NCI-H1105 treated with DMSO at 0.1 percent for 48 hours (cell line): Measurements from ENCODE around the gene CDH4.
"Not testable (repeated sequence)": the region's sequence is repeated elsewhere in the genome, so short reads cannot be mapped to it uniquely, and the experiment has no call there.

Experiments used
- DNase-seq: peaks from one replicate; lab custom pipeline; 2025; lab: John Stamatoyannopoulos, UW

Gene CDH4

DNA sequence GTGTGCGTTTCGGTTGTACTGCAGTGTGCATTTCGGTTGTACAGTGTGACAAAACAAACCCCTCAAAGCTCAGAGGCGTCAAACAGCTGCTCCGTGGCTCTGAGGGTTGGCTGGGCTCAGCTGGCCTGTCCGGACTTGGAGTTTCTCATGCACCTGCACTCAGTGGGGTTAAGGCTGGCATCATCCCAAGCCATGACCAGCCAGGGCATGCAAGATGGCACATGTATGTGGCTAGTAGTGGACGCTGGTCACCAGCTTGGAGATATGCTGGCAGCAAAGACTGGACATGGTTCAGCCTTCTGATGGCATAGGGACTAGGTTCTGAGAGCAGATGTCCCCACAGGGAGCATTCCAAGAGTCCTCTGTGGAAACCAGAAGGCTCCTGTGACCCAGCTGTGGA, 187.2 kb downstream of the CDH4 start:
- no peak for DNase-seq

- no peak for DNase-seq
Measured at GRCh38 chr20:61440548-61441055, 188.5 kb downstream of the CDH4 start.

DNA sequence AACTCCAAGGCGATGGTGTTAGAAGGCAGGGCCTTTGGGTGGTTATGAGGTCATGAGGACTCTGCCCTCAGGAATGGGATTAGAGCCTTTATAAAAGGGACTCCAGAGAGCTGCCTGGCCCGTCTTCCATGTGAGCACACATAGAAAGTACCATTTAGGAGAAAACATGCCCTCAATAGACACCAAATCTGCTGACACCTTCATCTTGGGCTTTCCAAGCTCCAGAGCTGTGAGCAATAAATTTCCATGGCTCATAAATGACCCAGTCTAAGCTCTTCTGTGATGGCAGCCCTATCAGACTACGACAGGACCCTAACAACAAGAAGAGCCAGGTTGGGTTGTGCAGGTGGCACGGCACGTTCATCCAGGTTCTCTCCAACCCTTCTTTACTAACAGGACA, 189.5 kb downstream of the CDH4 start:
- no peak for DNase-seq

- peak; percentile 50 for DNase-seq
Measured at GRCh38 chr20:61442075-61442670, 190.1 kb downstream of the CDH4 start.

GRCh38 chr20:61442718-61443117, 190.7 kb downstream of the CDH4 start:
- DNase-seq, result no peak

DNA sequence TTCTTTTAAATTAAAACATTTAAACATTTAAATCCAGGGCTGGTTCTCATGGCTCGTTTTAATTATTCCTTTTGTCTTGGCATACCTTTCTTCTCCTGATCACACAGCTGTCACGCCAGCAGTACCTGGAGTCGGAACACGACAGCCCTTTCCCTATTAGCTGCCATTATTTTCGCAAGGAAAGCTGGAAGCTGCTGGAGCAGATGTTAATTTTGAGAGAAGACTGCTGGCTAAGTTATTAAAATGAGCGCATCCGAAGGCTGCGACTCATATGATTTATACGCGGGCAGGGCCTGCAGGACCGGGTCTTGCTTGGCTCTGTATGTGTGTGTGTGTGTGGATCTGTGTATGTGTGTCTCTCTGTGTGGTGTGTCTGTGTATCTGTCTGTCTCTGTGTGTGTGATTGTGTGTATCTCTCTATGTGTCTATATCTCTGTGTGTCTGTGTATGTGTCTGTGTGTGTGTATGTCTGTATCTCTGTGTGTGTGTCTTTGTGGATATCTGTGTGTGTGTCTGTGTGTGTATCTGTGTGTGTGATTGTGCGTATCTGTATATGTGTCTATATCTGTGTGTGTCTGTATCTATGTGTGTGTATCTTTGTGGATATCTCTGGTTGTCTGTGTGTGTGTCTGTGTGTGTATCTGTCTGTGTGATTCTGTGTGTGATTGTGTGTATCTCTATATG, 191.5 kb downstream of the CDH4 start:
- DNase-seq, result peak; percentile 37

- DNase-seq, result no peak
Measured at GRCh38 chr20:61444637-61445036, 192.6 kb downstream of the CDH4 start.

DNA sequence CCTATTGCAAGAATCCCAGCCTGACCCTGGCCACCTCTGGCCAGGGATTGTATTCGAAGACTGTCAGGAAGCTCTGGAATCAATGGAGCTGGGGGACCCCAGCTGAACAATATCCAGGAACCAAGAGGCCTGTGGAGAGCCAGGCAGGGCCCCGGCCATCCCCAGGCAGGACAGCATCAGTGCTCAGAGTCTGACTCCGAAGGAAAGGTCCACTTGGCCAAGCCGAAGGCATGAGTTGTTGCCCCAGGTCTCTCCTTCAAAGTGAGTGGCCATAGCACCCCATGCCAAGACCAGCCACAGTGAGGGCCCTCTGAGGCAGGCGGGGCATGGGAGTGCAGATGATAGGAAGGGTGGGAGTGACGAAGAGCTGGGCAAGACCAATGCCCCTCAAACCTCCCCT, 193.1 kb downstream of the CDH4 start:
- DNase-seq, result no peak

- DNase-seq, result no peak
Measured at GRCh38 chr20:61445741-61446140, 193.7 kb downstream of the CDH4 start.

DNA sequence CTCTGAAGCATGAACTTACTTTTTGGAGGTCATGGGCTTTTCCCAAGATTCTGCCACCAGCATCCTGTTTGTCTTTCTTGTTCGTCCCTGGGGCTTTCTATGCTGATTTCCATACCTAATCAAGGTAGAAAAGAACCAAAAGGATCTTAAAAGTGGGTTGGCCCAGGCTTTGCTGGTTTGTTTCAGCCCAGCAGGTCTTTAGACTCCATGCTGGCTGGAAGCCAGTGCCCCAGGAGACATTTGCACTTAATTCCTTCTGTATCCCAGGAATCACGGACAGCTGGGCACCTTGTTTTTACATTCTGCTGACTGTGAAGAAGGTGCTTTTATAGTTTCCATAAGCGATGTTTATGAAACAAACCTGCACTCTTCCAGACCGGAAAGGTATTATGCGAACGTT, 195.9 kb downstream of the CDH4 start:
- DNase-seq, result peak; percentile 64

- no peak for DNase-seq
Measured at GRCh38 chr20:61448386-61448785, 196.3 kb downstream of the CDH4 start.

GRCh38 chr20:61449057-61449609, 197.1 kb downstream of the CDH4 start:
- peak; percentile 19 for DNase-seq

- no peak for DNase-seq
Measured at GRCh38 chr20:61449916-61450315, 197.9 kb downstream of the CDH4 start.

GRCh38 chr20:61450549-61450948, 198.5 kb downstream of the CDH4 start:
- no peak for DNase-seq

- no peak for DNase-seq
Measured at GRCh38 chr20:61451009-61451408, 198.9 kb downstream of the CDH4 start.

DNA sequence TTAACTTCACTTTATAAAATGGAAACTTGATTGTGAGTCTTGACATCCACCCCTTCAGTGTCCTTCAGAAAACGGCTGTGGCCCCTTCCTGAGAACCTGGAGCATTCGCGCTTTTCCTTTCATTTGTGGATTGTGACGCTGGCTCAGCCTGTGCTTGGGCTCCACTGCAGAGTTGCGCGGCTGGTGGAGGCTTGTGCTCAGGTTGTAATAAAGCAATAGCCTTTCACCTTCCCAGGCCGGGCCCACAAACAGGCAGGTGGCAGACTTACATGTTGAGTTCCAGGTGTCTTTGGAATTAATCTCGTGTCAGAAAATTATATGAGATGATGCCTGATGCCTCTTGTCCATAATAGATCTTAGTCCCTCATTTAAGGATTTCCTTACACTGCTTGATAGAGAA, 199.9 kb downstream of the CDH4 start:
- DNase-seq, result no peak

- DNase-seq, result no peak
Measured at GRCh38 chr20:61453219-61453618, 201.2 kb downstream of the CDH4 start.

DNA sequence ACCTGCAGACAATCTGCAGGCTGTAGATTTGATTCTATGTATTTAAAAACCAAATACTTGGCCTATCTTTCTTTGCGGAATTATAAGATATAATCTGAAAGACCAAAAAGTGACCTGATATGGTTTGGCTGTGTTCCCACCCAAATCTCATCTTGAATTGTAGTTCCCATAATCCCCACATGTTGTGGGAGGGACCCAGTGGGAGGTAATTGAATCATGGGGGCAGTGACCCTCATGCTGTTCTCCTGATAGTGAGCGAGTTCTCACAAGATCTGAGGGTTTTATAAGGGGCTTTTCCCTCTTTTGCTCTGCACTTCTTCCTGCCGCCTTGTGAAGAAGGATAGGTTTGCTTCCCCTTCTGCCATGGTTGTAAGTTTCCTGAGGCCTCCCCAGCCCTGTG, 201.6 kb downstream of the CDH4 start:
- DNase-seq, result not testable (repeated sequence)

DNA sequence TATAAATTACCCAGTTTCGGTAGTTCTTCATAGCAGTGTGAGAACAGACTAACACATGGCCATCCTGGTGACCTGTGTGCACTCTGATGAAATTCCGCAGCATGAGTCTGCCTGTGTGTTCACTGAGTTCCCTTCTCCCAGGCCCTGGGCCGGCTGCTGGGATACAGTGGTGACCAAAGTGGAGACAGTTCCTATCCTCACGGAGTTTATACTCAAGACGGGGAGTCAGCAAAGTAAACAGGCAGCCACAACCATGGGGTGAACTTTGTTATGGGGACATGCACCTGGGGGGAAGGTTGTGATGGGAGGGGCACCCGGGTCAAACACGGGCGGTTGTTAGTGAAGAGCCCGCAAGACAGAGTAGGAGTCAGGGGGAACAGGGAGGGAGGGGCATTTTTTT, 202.0 kb downstream of the CDH4 start:
- DNase-seq, result no peak

- DNase-seq, result no peak
Measured at GRCh38 chr20:61455508-61456215, 203.6 kb downstream of the CDH4 start.

GRCh38 chr20:61457725-61458124, 205.7 kb downstream of the CDH4 start:
- no peak for DNase-seq

DNA sequence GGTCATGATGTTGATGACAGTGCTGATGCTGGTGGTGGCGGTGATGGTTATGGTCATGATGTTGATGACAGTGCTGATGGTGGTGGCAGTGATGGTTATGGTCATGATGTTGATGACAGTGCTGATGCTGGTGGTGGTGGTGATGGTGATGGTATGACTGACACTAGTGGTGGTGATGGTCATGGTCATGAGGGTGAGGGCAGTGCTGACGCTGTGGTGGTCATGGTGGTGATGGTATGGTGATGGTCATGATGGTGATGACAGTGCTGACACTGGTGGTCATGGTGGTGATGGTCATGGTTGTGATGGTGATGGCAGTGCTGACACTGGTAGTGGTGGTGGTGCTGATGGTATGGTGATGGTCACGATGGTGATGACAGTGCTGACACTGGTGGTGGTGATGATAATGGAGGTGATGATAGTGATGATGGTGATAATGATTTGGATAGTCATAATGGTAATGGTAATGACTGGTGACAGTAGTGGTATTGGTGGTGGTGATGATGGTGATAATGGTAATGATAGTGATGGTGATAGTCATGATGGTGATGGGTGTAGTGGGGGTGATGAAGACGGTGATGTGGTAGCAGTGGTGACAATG, 206.2 kb downstream of the CDH4 start:
- DNase-seq, result no peak
